ENCODE results near the gene KANTR. TPM values are rescaled to one million over a fixed set of nuclear protein-coding genes. Genes with fewer than 3 reads are reported as not detected.

Gene KANTR
- total RNA-seq, 1 donor from 2014 or later, result 10.5 TPM

DNA sequence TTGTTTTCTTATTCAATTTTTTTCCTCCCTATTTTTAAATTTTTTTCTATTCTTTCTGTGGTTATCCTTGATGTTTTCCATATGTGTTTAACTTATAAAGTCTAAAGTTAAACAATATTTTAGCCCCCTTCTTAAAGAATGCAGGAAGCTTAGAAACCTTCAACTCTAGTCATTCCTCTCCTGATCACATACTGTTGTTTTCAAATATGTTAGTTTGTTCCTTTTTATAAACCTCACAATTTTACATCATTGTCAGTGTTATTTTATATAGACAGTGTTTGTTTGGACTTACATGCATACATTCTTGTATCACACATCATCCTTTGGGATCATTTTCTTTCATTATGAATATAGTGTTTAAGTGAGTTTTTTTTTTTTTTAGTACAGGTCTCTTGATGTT is 31.6 kb downstream of the KANTR start:
- H3K4me3 Mint-ChIP-seq (ENCODE audit: unreplicated experiment), result no peak overlapping the region
- TF ChIP-seq, protein P1, sequence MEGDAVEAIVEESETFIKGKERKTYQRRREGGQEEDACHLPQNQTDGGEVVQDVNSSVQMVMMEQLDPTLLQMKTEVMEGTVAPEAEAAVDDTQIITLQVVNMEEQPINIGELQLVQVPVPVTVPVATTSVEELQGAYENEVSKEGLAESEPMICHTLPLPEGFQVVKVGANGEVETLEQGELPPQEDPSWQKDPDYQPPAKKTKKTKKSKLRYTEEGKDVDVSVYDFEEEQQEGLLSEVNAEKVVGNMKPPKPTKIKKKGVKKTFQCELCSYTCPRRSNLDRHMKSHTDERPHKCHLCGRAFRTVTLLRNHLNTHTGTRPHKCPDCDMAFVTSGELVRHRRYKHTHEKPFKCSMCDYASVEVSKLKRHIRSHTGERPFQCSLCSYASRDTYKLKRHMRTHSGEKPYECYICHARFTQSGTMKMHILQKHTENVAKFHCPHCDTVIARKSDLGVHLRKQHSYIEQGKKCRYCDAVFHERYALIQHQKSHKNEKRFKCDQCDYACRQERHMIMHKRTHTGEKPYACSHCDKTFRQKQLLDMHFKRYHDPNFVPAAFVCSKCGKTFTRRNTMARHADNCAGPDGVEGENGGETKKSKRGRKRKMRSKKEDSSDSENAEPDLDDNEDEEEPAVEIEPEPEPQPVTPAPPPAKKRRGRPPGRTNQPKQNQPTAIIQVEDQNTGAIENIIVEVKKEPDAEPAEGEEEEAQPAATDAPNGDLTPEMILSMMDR (IDR thresholded peaks at IDR 0.05; ENCODE audit: unreplicated experiment), result no peak
- no peaks in the 10 kb centered on the region for H3K9me3 Mint-ChIP-seq (ENCODE audit: unreplicated experiment)
- H3K27ac Mint-ChIP-seq (ENCODE audit: unreplicated experiment), result no peak overlapping the region
- DNase-seq (ENCODE audit: low spot score), result no peak
- peaks cover 5% of the 10 kb centered on the region for H3K36me3 Mint-ChIP-seq (ENCODE audit: low read depth, unreplicated experiment)
- no peaks in the 10 kb centered on the region for H3K4me1 Mint-ChIP-seq (ENCODE audit: unreplicated experiment)
- H3K27me3 Mint-ChIP-seq (ENCODE audit: unreplicated experiment), result no peaks in the 10 kb centered on the region

DNA sequence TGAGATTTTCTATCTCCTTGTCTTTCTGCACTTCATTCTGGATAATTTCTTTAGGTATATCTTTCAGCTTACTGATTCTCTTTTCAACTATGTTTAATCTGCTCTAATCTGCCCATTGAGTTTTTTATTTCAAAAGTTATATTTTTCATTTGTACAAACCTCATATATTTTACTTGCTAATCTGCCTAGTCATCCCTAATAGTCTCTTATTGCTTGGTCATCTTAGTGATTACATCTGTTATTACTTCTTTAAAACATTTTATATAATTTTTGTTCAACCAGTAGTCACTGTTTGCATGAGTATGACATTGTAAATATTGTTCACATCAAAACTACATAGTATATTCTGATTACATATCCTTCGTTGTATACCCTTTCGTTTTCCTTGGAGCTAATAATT is 32.4 kb downstream of the KANTR start:
- H3K36me3 Mint-ChIP-seq (ENCODE audit: low read depth, unreplicated experiment), result peaks cover 7% of the 10 kb centered on the region
- no peak overlapping the region for H3K4me3 Mint-ChIP-seq (ENCODE audit: unreplicated experiment)
- H3K9me3 Mint-ChIP-seq (ENCODE audit: unreplicated experiment), result no peaks in the 10 kb centered on the region
- no peak overlapping the region for H3K27ac Mint-ChIP-seq (ENCODE audit: unreplicated experiment)
- TF ChIP-seq, protein P1 (IDR thresholded peaks at IDR 0.05; ENCODE audit: unreplicated experiment), result no peak
- no peak for DNase-seq (ENCODE audit: low spot score)
- no peaks in the 10 kb centered on the region for H3K27me3 Mint-ChIP-seq (ENCODE audit: unreplicated experiment)
- no peaks in the 10 kb centered on the region for H3K4me1 Mint-ChIP-seq (ENCODE audit: unreplicated experiment)

DNA sequence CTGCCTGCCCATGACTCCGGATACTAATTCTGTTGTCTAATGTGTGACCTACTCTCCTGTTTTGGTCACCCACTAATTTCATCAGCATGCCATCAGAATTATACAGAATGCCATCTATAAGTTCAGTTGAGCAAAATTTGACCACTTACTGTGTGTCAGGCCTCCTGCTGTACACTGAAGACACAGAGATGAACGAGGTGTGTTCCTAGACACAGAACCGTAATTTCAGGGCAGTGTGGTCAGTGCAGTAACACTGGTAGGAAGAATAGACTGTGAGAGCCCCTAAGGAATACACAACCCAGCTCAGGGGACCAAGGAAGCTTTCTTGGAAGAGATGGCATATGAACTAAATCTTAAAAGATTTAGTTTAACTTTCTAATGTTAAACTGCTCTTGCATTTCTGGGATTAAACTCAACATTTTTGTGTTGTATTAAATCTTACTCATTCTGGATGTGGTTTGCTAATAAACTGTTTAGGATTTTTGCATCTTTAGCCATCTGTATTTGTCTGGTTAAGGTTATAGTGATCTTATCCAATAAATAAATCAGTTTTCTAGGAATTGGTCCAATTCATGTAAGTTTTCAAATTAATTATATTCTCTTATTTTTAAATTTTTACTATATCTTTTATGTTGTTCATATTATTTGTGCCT is 34.3 kb downstream of the KANTR start:
- Mint-ChIP-seq H3K27ac (ENCODE audit: unreplicated experiment) (no peak overlapping the region), H3K27me3 (ENCODE audit: unreplicated experiment) (no peaks in the 10 kb centered on the region), H3K9me3 (ENCODE audit: unreplicated experiment) (no peaks in the 10 kb centered on the region), H3K36me3 (ENCODE audit: low read depth, unreplicated experiment) (peaks cover 7% of the 10 kb centered on the region), H3K4me3 (ENCODE audit: unreplicated experiment) (no peak overlapping the region), H3K4me1 (ENCODE audit: unreplicated experiment) (no peaks in the 10 kb centered on the region)
- TF ChIP-seq, protein P1 (IDR thresholded peaks at IDR 0.05; ENCODE audit: unreplicated experiment), result no peak
- no peak for DNase-seq (ENCODE audit: low spot score)

DNA sequence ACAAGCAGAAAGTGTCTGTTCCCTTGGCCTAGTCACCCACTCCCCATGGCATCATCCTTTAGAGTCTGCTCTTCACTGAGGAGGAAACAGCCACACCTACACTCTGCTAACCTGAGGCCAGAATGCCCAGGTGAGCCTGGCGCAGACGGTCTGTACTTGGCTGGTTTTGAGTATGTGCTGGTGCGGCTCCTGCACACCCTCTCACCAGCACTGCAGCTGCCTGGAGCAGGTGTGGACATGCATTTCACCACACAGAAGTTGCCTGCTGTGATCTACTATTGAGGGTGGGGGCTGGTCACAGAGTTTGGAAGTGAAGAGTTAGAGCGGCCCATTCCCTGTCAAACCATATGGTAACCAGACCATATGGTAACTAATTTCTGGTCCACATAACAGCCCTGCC is 39.5 kb downstream of the KANTR start:
- H3K36me3 Mint-ChIP-seq (ENCODE audit: low read depth, unreplicated experiment), result peaks cover 4% of the 10 kb centered on the region
- H3K9me3 Mint-ChIP-seq (ENCODE audit: unreplicated experiment), result no peaks in the 10 kb centered on the region
- TF ChIP-seq, protein P1 (IDR thresholded peaks at IDR 0.05; ENCODE audit: unreplicated experiment), result no peak
- H3K27ac Mint-ChIP-seq (ENCODE audit: unreplicated experiment), result no peak overlapping the region
- peaks cover 2% of the 10 kb centered on the region for H3K27me3 Mint-ChIP-seq (ENCODE audit: unreplicated experiment)
- H3K4me3 Mint-ChIP-seq (ENCODE audit: unreplicated experiment), result no peak overlapping the region
- DNase-seq (ENCODE audit: low spot score), result no peak
- no peaks in the 10 kb centered on the region for H3K4me1 Mint-ChIP-seq (ENCODE audit: unreplicated experiment)

DNA sequence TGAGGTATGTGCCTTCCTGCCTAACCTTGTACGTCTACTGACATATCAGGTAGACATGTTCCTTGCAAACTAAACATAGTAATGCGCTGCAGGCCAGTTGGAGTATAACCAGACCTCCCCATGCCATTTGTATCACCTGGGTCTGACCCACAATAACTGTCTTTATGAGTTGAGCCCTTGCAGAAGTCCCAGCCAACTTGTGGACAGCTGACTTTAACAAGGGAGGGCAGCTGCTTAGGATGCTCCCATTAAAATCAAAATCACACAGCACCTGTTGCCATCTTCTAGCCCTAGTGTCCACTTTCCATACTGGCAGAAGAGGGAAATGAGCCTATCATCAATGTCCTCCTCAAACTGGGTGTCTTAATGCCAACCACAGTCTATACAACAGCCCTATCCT is 41.6 kb downstream of the KANTR start:
- no peak for DNase-seq (ENCODE audit: low spot score)
- no peak overlapping the region for H3K27ac Mint-ChIP-seq (ENCODE audit: unreplicated experiment)
- peaks cover 4% of the 10 kb centered on the region for H3K27me3 Mint-ChIP-seq (ENCODE audit: unreplicated experiment)
- H3K4me1 Mint-ChIP-seq (ENCODE audit: unreplicated experiment), result no peaks in the 10 kb centered on the region
- no peaks in the 10 kb centered on the region for H3K9me3 Mint-ChIP-seq (ENCODE audit: unreplicated experiment)
- peaks cover 1% of the 10 kb centered on the region for H3K36me3 Mint-ChIP-seq (ENCODE audit: low read depth, unreplicated experiment)
- H3K4me3 Mint-ChIP-seq (ENCODE audit: unreplicated experiment), result no peak overlapping the region
- TF ChIP-seq, protein P1 (IDR thresholded peaks at IDR 0.05; ENCODE audit: unreplicated experiment), result no peak

Measured in endothelial cell (in vitro differentiated cells).